Keratinocyte (primary cell): ENCODE data around the gene BRPF1.

Experiments
- CTCF ChIP-seq, 3 experiments: IDR thresholded peaks in 1 of 3; conservative IDR thresholded peaks in 1 of 3; optimal IDR thresholded peaks in 1 of 3; 2 replicates in 2 of 3; 3 replicates in 1 of 3; pipeline versions ENCODE3 to v1.5.1; 2011; ENCODE audit warnings: low read length in 3 of 3, mild to moderate bottlenecking in 3 of 3, moderate library complexity in 2 of 3, control low read depth in 1 of 3, inconsistent platforms in 1 of 3; ENCODE audit not compliant: insufficient read depth in 2 of 3; ENCODE audit errors: extremely low read depth in 1 of 3
- EZH2 ChIP-seq: IDR thresholded peaks from one replicate; pipeline ENCODE4 v1.6.1; 2012; ENCODE audit warnings: inconsistent platforms, mild to moderate bottlenecking, low read length, moderate library complexity

GRCh38 chr3:9683426-9683825, 48.1 kb upstream of the BRPF1 start:
- no peak for TF ChIP-seq EZH2
- TF ChIP-seq CTCF (optimal IDR thresholded peaks at IDR 0.05 in 1 of 3, IDR thresholded peaks at IDR 0.05 in 1 of 3, conservative IDR thresholded peaks at IDR 0.05 in 1 of 3; ENCODE audit: extremely low read depth in 1 of 3, insufficient read depth in 2 of 3, low read length in 3 of 3): no peak
